ENCODE measurements around the gene ALDH16A1. TPM values are rescaled to one million over a fixed set of nuclear protein-coding genes. Genes with fewer than 3 reads are reported as not detected.
"Not testable (repeated sequence)": the region's sequence is repeated elsewhere in the genome, so short reads cannot be mapped to it uniquely, and the experiment has no call there.

The ALDH16A1 gene
- polyA plus RNA-seq, 4 donors, result 14.6 to 29.7 (median 25.2) TPM

- DNase-seq (ENCODE audit: low read depth in 4 of 4, low spot score in 2 of 4), result not testable (repeated sequence)
Observed at GRCh38 chr19:49461130-49461529, 8.1 kb downstream of the ALDH16A1 start.

DNA sequence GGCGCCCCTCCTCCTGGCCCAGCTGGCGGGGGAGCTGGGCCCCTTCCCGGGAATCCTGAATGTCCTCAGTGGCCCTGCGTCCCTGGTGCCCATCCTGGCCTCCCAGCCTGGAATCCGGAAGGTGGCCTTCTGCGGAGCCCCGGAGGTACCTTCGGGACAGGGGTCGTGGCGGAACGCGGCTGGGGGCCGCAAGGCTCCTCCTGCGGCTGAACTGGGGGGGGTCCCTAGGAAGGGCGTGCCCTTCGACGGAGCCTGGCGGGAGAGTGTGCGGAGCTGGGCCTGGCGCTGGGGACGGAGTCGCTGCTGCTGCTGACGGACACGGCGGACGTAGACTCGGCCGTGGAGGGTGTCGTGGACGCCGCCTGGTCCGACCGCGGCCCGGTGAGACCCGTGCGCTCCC lies 8.6 kb downstream of the ALDH16A1 start:
- no peak for DNase-seq (ENCODE audit: low read depth in 4 of 4, low spot score in 2 of 4)

DNA sequence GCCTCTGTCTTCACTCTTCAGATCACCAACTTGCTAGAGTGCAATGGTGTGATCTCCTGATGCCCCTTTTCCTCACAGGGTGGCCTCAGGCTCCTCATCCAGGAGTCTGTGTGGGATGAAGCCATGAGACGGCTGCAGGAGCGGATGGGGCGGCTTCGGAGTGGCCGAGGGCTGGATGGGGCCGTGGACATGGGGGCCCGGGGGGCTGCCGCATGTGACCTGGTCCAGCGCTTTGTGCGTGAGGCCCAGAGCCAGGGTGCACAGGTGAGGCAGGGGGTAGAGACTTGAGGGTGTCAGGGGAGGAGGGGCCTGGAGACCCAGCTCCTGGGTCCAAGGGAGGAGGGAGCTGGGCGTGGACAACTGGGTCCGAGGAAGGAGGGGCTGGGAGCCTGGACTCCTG lies 9.5 kb downstream of the ALDH16A1 start:
- DNase-seq (ENCODE audit: low read depth in 4 of 4, low spot score in 2 of 4), result no peak

DNA sequence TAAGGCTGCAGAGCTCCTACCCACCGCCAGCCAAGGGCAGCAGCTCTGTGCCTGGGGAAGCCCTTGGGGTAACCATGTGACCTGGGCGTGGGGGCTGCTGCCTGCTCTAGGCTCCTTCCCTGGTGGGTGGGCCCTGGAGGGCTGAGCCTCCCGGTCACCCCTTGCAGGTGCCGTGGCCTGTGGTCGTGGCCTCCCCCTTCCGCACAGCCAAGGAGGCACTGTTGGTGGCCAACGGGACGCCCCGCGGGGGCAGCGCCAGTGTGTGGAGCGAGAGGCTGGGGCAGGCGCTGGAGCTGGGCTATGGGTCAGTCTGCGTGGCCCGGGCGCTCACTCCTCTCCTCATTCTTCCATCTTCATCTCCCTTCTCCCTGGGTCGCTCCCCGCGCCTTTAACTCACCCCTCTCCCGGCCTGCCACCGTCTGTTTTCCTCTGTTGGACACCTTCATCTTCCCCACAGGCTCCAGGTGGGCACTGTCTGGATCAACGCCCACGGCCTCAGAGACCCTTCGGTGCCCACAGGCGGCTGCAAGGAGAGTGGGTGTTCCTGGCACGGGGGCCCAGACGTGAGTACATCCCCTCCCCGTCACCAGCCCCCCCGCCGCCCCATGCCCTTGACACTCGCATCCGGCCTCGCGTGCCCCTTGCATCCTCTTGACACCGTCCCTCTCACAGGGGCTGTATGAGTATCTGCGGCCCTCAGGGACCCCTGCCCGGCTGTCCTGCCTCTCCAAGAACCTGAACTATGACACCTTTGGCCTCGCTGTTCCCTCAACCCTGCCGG lies 11.1 kb downstream of the ALDH16A1 start:
- no peak for DNase-seq (ENCODE audit: low read depth in 4 of 4, low spot score in 2 of 4)

GRCh38 chr19:49465371-49465770 lies 12.3 kb downstream of the ALDH16A1 start:
- DNase-seq (ENCODE audit: low read depth in 4 of 4, low spot score in 2 of 4), result no peak

- no peak for DNase-seq (ENCODE audit: low read depth in 4 of 4, low spot score in 2 of 4)
Observed at GRCh38 chr19:49468199-49468598, 15.2 kb downstream of the ALDH16A1 start.

DNA sequence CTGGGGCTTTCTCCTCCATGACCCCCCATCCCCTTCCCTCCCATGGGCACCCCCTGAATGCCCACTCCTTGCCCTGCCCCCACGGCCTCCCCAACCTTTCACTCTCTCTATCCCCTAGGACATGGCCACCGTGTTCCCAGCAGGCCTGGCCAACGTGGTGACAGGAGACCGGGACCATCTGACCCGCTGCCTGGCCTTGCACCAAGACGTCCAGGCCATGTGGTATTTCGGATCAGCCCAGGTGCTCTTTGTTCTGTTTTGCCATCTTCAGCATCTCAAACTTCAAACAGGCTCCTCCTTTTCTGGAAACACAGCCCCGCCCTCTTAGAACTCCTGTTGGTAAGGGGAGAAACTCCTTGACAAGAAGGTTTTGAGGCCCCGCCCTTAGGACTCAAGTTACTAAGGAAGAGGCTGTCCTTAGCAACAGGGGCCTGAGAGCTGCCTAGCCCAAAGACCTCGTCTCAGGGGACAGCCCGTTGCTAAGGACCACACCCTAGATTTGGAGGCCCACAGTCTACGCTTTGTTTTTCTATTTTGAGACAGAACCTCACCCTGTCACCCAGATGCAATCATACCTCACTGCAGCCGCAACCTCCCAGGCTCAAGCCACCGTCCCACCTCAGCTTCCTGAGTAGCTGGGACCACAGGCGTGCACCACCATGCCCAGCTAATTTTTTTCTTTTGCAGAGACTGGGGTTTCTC lies 15.9 kb downstream of the ALDH16A1 start:
- DNase-seq (ENCODE audit: low read depth in 4 of 4, low spot score in 2 of 4), result no peak

DNA sequence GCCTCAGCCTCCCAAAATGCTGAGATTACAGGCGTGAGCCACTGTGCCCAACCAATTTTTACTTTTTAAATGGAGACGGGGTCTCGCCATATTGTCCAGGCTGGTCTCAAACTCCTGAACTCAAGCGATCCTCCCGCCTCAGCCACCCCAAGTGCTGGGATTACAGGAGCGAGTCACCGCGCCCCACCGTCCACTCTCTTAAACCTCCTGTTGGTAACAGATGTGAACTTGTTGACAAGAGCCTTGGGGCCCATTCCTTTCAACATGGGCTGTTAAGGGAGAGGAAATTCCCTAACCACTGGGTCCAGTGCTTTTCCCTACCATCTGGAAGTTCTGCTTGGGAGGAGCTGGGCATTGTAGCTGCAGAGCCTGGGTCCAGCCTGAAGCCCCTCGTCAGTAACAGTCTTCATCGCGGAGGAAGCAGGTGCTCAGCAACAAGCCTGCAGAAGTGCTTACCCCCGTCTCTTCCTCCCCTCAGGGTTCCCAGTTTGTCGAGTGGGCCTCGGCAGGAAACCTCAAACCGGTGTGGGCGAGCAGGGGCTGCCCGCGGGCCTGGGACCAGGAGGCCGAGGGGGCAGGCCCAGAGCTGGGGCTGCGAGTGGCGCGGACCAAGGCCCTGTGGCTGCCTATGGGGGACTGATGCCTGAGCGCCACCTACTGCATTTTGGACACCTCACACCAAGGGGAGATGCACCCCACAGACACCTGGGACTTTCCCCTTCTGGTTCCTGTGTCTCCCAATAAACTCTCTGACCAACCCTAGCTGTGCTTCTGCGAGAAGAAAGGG lies 17.0 kb downstream of the ALDH16A1 start:
- DNase-seq (ENCODE audit: low read depth in 4 of 4, low spot score in 2 of 4), result no peak

- no peak for DNase-seq (ENCODE audit: low read depth in 4 of 4, low spot score in 2 of 4)
Observed at GRCh38 chr19:49470615-49470978, 17.6 kb downstream of the ALDH16A1 start.

GRCh38 chr19:49472936-49473335 lies 19.9 kb downstream of the ALDH16A1 start:
- DNase-seq (ENCODE audit: low read depth in 4 of 4, low spot score in 2 of 4), result no peak

DNA sequence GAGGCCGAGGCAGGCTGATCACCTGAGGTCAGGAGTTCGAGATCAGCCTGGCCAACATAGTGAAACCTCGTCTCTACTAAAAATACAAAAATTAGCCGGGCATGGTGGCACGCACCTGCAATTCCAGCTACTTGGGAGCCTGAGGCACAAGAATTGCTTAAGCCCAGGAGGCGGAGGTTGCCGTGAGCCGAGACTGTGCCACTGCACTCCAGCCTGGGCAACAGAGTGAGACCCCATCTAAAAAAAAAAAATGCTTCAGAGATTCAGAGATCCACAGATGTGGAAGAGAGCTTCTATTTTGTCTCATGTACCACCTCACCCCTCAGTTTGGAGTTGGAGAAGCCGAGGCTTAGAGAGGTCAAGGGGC lies 20.5 kb downstream of the ALDH16A1 start:
- DNase-seq (ENCODE audit: low read depth in 4 of 4, low spot score in 2 of 4), result not testable (repeated sequence)

- DNase-seq (ENCODE audit: low read depth in 4 of 4, low spot score in 2 of 4), result no peak
Observed at GRCh38 chr19:49473868-49474541, 21.0 kb downstream of the ALDH16A1 start, which contains the start of gene FLT3LG. Gene FLT3LG (plus strand): TSS chr19:49474215. CDS start chr19:49474640, 425 bp downstream.

GRCh38 chr19:49474542-49474924 lies 21.5 kb downstream of the ALDH16A1 start:
- no peak for DNase-seq (ENCODE audit: low read depth in 4 of 4, low spot score in 2 of 4)

GRCh38 chr19:49475191-49475917 lies 22.3 kb downstream of the ALDH16A1 start:
- no peak for DNase-seq (ENCODE audit: low read depth in 4 of 4, low spot score in 2 of 4)

- no peak for DNase-seq (ENCODE audit: low read depth in 4 of 4, low spot score in 2 of 4)
Observed at GRCh38 chr19:49475995-49476880, 23.2 kb downstream of the ALDH16A1 start.

DNA sequence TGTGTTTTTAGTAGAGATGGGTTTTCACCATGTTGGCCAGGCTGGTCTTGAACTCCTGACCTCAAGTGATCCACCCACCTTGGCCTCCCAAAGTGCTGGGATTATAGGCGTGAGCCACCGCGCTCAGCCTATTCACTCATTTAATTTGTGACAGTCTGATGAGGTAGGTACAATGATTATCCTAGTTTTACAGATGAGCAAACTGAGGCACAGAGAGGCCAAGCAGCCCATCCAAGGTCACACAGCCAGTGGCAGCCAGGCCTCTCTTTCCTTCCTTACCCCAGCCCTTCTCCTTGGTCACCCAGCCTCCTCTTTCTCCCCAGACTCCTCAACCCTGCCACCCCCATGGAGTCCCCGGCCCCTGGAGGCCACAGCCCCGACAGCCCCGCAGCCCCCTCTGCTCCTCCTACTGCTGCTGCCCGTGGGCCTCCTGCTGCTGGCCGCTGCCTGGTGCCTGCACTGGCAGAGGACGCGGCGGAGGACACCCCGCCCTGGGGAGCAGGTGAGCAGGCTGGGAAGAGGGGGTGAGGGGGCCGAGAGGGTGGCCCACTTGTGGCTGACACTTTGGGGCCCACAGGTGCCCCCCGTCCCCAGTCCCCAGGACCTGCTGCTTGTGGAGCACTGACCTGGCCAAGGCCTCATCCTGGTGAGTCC lies 27.1 kb downstream of the ALDH16A1 start:
- DNase-seq (ENCODE audit: low read depth in 4 of 4, low spot score in 2 of 4), result no peak

- DNase-seq (ENCODE audit: low read depth in 4 of 4, low spot score in 2 of 4), result no peak
Observed at GRCh38 chr19:49481020-49481683, 28.1 kb downstream of the ALDH16A1 start.

GRCh38 chr19:49486232-49486631 lies 33.2 kb downstream of the ALDH16A1 start:
- no peak for DNase-seq (ENCODE audit: low read depth in 4 of 4, low spot score in 2 of 4)
